ENCODE measurements around the gene KCND3.

Gene KCND3

DNA sequence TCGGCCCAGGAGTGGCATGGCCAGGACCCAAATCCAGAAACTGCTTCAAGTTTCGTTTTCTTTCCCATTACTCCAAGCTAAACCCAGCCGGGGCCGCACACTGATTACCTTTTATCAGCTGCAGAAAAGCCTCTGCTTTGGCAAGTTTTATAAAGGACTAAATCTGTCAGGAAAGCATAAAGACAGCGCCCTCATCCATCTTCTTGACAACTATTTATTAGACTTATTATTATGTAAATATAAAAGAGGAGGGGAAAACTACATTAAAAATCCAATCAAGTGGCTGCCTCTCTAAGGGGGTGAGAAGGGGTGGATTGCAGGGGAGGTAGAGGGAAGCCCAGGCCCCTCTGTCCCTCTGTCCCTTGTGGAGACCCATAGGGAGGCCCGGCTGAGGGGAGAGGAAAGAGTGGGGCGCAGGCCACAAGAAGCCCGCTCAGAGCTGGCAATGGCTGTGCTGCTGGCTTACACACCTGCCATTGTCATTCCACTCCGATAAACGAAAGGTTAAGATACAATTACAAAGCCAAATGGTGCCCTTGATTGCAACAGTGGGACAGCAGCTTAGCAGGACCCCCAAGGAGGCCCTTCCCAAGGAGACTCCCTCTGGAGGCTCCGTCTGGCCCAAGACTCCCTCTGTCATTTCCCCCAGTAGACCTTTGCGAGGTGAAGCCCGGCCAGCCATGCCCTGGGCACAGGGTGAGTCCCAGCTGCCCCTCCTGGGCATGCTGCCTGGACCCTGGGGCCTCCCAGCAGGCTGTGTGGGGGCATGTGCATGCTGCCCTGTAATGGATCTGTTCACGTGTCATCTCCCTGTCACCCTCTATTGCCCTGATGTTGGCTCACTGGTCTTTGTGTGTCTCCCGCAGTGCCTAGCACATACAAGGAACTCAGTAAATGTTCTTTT is 45.4 kb downstream of the KCND3 start:
- H3K36me3 ChIP-seq (ENCODE audit: control insufficient read depth in 2 of 2, insufficient read depth in 1 of 2, low read length in 2 of 2) = no peaks in the 10 kb centered on the region
- CTCF ChIA-PET = no interaction called here
- TF ChIP-seq ZNF677 (tag by site-specific recombination; IDR thresholded peaks at IDR 0.05) (no peak), YY2 (tag by site-specific recombination; IDR thresholded peaks at IDR 0.05) (no peak), ZNF830 (tag by site-specific recombination; IDR thresholded peaks at IDR 0.05; ENCODE audit: low read depth) (no peak), ZNF133 (tag by site-specific recombination; IDR thresholded peaks at IDR 0.05) (no peak), ZNF239 (tag by site-specific recombination; IDR thresholded peaks at IDR 0.05) (no peak), YY1 (tag by site-specific recombination; IDR thresholded peaks at IDR 0.05) (no peak), ZIC2 (tag by site-specific recombination; IDR thresholded peaks at IDR 0.05) (peak; percentile 86)
- TF ChIP-seq, protein P1, sequence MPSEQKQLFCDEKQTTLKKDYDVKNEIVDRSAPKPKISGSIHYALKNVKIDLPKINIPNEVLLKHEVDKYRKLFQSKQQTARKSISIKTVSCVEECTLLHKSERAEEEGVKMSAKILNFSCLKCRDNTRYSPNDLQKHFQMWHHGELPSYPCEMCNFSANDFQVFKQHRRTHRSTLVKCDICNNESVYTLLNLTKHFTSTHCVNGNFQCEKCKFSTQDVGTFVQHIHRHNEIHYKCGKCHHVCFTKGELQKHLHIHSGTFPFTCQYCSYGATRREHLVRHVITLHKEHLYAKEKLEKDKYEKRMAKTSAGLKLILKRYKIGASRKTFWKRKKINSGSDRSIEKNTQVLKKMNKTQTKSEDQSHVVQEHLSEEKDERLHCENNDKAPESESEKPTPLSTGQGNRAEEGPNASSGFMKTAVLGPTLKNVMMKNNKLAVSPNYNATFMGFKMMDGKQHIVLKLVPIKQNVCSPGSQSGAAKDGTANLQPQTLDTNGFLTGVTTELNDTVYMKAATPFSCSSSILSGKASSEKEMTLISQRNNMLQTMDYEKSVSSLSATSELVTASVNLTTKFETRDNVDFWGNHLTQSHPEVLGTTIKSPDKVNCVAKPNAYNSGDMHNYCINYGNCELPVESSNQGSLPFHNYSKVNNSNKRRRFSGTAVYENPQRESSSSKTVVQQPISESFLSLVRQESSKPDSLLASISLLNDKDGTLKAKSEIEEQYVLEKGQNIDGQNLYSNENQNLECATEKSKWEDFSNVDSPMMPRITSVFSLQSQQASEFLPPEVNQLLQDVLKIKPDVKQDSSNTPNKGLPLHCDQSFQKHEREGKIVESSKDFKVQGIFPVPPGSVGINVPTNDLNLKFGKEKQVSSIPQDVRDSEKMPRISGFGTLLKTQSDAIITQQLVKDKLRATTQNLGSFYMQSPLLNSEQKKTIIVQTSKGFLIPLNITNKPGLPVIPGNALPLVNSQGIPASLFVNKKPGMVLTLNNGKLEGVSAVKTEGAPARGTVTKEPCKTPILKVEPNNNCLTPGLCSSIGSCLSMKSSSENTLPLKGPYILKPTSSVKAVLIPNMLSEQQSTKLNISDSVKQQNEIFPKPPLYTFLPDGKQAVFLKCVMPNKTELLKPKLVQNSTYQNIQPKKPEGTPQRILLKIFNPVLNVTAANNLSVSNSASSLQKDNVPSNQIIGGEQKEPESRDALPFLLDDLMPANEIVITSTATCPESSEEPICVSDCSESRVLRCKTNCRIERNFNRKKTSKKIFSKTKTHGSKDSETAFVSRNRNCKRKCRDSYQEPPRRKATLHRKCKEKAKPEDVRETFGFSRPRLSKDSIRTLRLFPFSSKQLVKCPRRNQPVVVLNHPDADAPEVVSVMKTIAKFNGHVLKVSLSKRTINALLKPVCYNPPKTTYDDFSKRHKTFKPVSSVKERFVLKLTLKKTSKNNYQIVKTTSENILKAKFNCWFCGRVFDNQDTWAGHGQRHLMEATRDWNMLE (tag by site-specific recombination; conservative IDR thresholded peaks at IDR 0.05; ENCODE audit: low read depth) = no peak
- TF ChIP-seq, protein P2, sequence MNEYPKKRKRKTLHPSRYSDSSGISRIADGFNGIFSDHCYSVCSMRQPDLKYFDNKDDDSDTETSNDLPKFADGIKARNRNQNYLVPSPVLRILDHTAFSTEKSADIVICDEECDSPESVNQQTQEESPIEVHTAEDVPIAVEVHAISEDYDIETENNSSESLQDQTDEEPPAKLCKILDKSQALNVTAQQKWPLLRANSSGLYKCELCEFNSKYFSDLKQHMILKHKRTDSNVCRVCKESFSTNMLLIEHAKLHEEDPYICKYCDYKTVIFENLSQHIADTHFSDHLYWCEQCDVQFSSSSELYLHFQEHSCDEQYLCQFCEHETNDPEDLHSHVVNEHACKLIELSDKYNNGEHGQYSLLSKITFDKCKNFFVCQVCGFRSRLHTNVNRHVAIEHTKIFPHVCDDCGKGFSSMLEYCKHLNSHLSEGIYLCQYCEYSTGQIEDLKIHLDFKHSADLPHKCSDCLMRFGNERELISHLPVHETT (tag by site-specific recombination; IDR thresholded peaks at IDR 0.05) = no peak
- no peaks in the 10 kb centered on the region for H3K9me3 ChIP-seq (ENCODE audit: control insufficient read depth, insufficient read depth, low read depth, low read length)
- no peak overlapping the region for H3K4me3 ChIP-seq (ENCODE audit: low read depth, low read length)
- no peak overlapping the region for H3K27ac ChIP-seq (ENCODE audit: extremely low read depth, low read depth, low read length)
- POLR2A ChIA-PET = no interaction called here
- no peaks in the 10 kb centered on the region for H3K4me1 ChIP-seq (ENCODE audit: control insufficient read depth, insufficient read depth, low read length)

GRCh38 chr1:111943066-111943465 is 46.4 kb downstream of the KCND3 start:
- Histone ChIP-seq H3K4me3 (ENCODE audit: low read depth, low read length) (no peak overlapping the region), H3K27ac (ENCODE audit: extremely low read depth, low read depth, low read length) (no peak overlapping the region), H3K9me3 (ENCODE audit: control insufficient read depth, insufficient read depth, low read depth, low read length) (no peaks in the 10 kb centered on the region), H3K36me3 (ENCODE audit: control insufficient read depth in 2 of 2, insufficient read depth in 1 of 2, low read length in 2 of 2) (no peaks in the 10 kb centered on the region), H3K4me1 (ENCODE audit: control insufficient read depth, insufficient read depth, low read length) (no peaks in the 10 kb centered on the region)
- ChIA-PET CTCF (no interaction called here), POLR2A (no interaction called here)
- no peak for TF ChIP-seq ZNF433 (tag by site-specific recombination; IDR thresholded peaks at IDR 0.05; ENCODE audit: low read depth)
- TF ChIP-seq ZNF707 (tag by site-specific recombination; IDR thresholded peaks at IDR 0.05) = no peak
- TF ChIP-seq EGR2 (tag by site-specific recombination; IDR thresholded peaks at IDR 0.05; ENCODE audit: low read depth) = no peak
- TF ChIP-seq ZNF398 (tag by site-specific recombination; IDR thresholded peaks at IDR 0.05) = no peak
- no peak for TF ChIP-seq ZNF473 (tag by site-specific recombination; IDR thresholded peaks at IDR 0.05)
- no peak for TF ChIP-seq ZFHX2 (tag by site-specific recombination; conservative IDR thresholded peaks at IDR 0.05)
- TF ChIP-seq, protein P3, sequence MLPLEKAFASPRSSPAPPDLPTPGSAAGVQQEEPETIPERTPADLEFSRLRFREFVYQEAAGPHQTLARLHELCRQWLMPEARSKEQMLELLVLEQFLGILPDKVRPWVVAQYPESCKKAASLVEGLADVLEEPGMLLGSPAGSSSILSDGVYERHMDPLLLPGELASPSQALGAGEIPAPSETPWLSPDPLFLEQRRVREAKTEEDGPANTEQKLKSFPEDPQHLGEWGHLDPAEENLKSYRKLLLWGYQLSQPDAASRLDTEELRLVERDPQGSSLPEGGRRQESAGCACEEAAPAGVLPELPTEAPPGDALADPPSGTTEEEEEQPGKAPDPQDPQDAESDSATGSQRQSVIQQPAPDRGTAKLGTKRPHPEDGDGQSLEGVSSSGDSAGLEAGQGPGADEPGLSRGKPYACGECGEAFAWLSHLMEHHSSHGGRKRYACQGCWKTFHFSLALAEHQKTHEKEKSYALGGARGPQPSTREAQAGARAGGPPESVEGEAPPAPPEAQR (tag by site-specific recombination; IDR thresholded peaks at IDR 0.05) = no peak
- no peak for TF ChIP-seq HOXA7 (CRISPR knock-in tag; IDR thresholded peaks at IDR 0.05; ENCODE audit: borderline replicate concordance)
- no peak for TF ChIP-seq ZNF664 (tag by site-specific recombination; IDR thresholded peaks at IDR 0.05)
- no peak for TF ChIP-seq ZNF791 (tag by site-specific recombination; IDR thresholded peaks at IDR 0.05)
- TF ChIP-seq ZBTB48 (tag by site-specific recombination; IDR thresholded peaks at IDR 0.05) = no peak
- TF ChIP-seq ZNF423 (tag by site-specific recombination; IDR thresholded peaks at IDR 0.05) = no peak
- TF ChIP-seq, protein P4, sequence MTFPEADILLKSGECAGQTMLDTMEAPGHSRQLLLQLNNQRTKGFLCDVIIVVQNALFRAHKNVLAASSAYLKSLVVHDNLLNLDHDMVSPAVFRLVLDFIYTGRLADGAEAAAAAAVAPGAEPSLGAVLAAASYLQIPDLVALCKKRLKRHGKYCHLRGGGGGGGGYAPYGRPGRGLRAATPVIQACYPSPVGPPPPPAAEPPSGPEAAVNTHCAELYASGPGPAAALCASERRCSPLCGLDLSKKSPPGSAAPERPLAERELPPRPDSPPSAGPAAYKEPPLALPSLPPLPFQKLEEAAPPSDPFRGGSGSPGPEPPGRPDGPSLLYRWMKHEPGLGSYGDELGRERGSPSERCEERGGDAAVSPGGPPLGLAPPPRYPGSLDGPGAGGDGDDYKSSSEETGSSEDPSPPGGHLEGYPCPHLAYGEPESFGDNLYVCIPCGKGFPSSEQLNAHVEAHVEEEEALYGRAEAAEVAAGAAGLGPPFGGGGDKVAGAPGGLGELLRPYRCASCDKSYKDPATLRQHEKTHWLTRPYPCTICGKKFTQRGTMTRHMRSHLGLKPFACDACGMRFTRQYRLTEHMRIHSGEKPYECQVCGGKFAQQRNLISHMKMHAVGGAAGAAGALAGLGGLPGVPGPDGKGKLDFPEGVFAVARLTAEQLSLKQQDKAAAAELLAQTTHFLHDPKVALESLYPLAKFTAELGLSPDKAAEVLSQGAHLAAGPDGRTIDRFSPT (tag by site-specific recombination; IDR thresholded peaks at IDR 0.05) = no peak
- no peak for TF ChIP-seq ZNF529 (tag by site-specific recombination; IDR thresholded peaks at IDR 0.05; ENCODE audit: insufficient replicate concordance)
